A549 treated with GW870086 at 1 μM for 4 hours (cell line): Measurements from ENCODE around the gene RRP1B. TPM values are rescaled to one million over a fixed set of nuclear protein-coding genes. Genes with fewer than 3 reads are reported as not detected.

ENCODE experiments used
- total RNA-seq: library from RNA; stranded (reverse); fragments of 200-300 nt; extraction: Qiagen RNA extraction; gene quantifications from 5 replicates; pipeline ENCODE4 v1.2.3, GENCODE V29; 2022; ENCODE audit warnings: low read depth

RRP1B gene
- 32.3 to 40.8 TPM (median 37.1 TPM) in 5 replicates for total RNA-seq

GRCh38 chr21:43659136-43660000 lies at the start of gene RRP1B, which contains the start of gene HSF2BP:
Gene RRP1B, plus strand, starts transcription at chr21:43659560. Its CDS starts 105 bp downstream, at chr21:43659665.
Gene HSF2BP, minus strand, starts transcription at chr21:43659488. Its CDS starts 1,392 bp downstream, at chr21:43658096.

GRCh38 chr21:43718872-43719747 lies 59.8 kb downstream of the RRP1B start, which contains the start of gene PDXK:
Gene PDXK, plus strand, starts transcription at chr21:43719129. Its CDS starts 166 bp downstream, at chr21:43719295.

Other genes starting within 250 kb of the RRP1B start
- 8.9 to 22.8 TPM (median 14.1 TPM) in 5 replicates for gene SIK1, start 232.4 kb upstream of the RRP1B start, total RNA-seq
- 0.79 to 1.9 TPM (median 1.7 TPM) in 5 replicates for gene HSF2BP, start 72 bp upstream of the RRP1B start, total RNA-seq
- 210 to 366 TPM (median 342 TPM) in 5 replicates for gene PDXK, start 59.6 kb downstream of the RRP1B start, total RNA-seq
- gene CSTB, start 116.7 kb downstream of the RRP1B start, total RNA-seq, result 81.7 to 101 TPM (median 88.1 TPM) in 5 replicates
- 29.9 to 39.4 TPM (median 36.3 TPM) in 5 replicates for gene RRP1, start 130.0 kb downstream of the RRP1B start, total RNA-seq
- 18.7 to 28.1 TPM (median 23.7 TPM) in 5 replicates for gene AGPAT3, start 205.7 kb downstream of the RRP1B start, total RNA-seq